ACC112 (cell line): ENCODE results near the gene DOCK3.
"Not testable (repeated sequence)": the region's sequence is repeated elsewhere in the genome, so short reads cannot be mapped to it uniquely, and the experiment has no call there.

Experiments used
- H2AFZ ChIP-seq: fragments of 200-600 bp; sonication (generic); one replicate; pipeline ENCODE4 v1.6.0; 2017; ENCODE audit warnings: antibody characterized with exemption, low read length; ENCODE audit not compliant: unreplicated experiment
- H3K27ac ChIP-seq: fragments of 200-600 bp; sonication (generic); 2 replicates; pipeline ENCODE4 v1.5.1; 2014; ENCODE audit warnings: low read depth, mild to moderate bottlenecking, antibody characterized with exemption, low read length, moderate library complexity
- H3K27me3 ChIP-seq: fragments of 200-600 bp; sonication (generic); 2 replicates; pipeline ENCODE4 v1.6.1; 2014; ENCODE audit warnings: mild to moderate bottlenecking, antibody characterized with exemption, low read length, moderate library complexity, mixed read lengths; ENCODE audit not compliant: insufficient read depth
- H3K36me3 ChIP-seq: fragments of 200-600 bp; sonication (generic); 2 replicates; pipeline ENCODE4 v1.6.1; 2016; ENCODE audit warnings: mild to moderate bottlenecking, antibody characterized with exemption, low read length, moderate library complexity, mixed read lengths; ENCODE audit not compliant: insufficient read depth
- H3K4me1 ChIP-seq: fragments of 200-600 bp; sonication (generic); one replicate; pipeline ENCODE4 v1.6.1; 2016; ENCODE audit warnings: low read length, mixed read lengths; ENCODE audit not compliant: insufficient read depth, unreplicated experiment, control insufficient read depth
- H3K4me3 ChIP-seq: fragments of 200-600 bp; sonication (generic); 2 replicates; pipeline ENCODE4 v1.5.1; 2014; ENCODE audit warnings: mild to moderate bottlenecking, low read depth, low read length
- H3K79me2 ChIP-seq: fragments of 200-600 bp; sonication (generic); one replicate; pipeline ENCODE4 v1.6.0; 2016; ENCODE audit warnings: low read length; ENCODE audit not compliant: control insufficient read depth, unreplicated experiment, insufficient read depth

Gene DOCK3

DNA sequence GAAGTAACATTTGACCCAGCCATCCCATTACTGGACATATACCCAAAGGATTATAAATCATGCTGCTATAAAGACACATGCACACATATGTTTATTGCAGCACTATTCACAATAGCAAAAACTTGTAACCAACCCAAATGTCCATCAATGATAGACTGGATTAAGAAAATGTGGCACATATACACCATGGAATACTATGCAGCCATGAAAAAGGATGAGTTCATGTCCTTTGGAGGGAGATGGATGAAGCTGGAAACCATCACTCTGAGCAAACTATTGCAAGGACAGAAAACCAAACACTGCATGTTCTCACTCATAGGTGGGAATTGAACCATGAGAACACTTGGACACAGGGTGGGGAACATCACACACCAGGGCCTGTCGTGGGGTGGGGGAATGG, 208.0 kb downstream of the DOCK3 start:
- H2AFZ ChIP-seq, H3K4me1 ChIP-seq, H3K27me3 ChIP-seq, H3K79me2 ChIP-seq, H3K27ac ChIP-seq, H3K36me3 ChIP-seq, H3K4me3 ChIP-seq: not testable (repeated sequence)

GRCh38 chr3:50883755-50884154, 209.0 kb downstream of the DOCK3 start:
- H3K27ac ChIP-seq = no peak overlapping the region
- no peaks in the 10 kb centered on the region for H3K36me3 ChIP-seq
- no peak overlapping the region for H2AFZ ChIP-seq
- no peaks in the 10 kb centered on the region for H3K79me2 ChIP-seq
- H3K4me3 ChIP-seq = no peak overlapping the region
- no peaks in the 10 kb centered on the region; the same call in 1 of the 2 replicates for H3K27me3 ChIP-seq
- no peaks in the 10 kb centered on the region for H3K4me1 ChIP-seq

DNA sequence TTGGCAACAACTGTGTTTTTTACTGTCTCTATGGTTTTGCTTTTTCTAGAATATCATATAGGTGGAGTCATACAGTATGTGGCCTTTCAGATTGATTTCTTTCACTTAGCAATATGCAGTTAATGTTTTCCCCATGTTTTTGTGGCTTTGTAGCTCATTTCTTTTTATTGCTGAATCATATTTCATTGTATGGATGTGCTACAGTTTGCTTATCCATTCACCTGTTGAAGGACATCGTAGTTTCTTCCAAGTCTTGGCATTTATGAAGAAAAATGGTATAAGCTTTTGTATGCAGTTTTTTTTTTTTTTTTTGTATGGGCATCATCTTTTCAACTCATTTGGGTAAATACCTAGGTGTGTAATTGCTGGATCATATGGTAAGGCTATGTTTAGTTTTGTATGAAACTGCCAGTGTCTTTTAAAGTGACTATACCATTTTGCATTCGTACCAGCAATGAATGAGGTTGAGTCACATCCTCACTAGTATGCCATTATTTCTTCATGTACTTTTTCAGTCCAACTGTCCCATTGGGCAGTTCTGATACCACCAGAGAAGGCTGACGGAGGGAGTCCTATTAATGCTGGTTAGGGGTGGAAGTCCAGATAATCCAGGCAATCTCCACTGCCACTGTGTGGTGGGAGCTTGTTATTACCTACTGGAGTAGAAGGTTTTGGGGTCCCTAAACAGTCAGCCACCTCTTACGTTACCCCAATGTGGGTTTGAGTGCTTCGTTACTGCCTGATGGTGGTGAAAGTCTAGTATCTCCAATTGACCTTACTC, 210.5 kb downstream of the DOCK3 start:
- no peaks in the 10 kb centered on the region; the same call in 1 of the 2 replicates for H3K27me3 ChIP-seq
- no peaks in the 10 kb centered on the region for H3K4me1 ChIP-seq
- H3K4me3 ChIP-seq = no peak overlapping the region

GRCh38 chr3:50890688-50891344, 216.1 kb downstream of the DOCK3 start:
- Histone ChIP-seq H3K36me3 (no peaks in the 10 kb centered on the region), H3K79me2 (no peaks in the 10 kb centered on the region), H3K4me1 (no peaks in the 10 kb centered on the region), H3K4me3 (no peak overlapping the region), H3K27me3 (peaks cover 22% of the 10 kb centered on the region), H2AFZ (no peak overlapping the region), H3K27ac (no peak overlapping the region)

More for the DNA sequence above, 210.5 kb downstream of the DOCK3 start:
- Histone ChIP-seq H3K36me3 (no peaks in the 10 kb centered on the region), H2AFZ (no peak overlapping the region), H3K79me2 (no peaks in the 10 kb centered on the region), H3K27ac (no peak overlapping the region)

- H3K79me2 ChIP-seq, H3K27ac ChIP-seq, H3K36me3 ChIP-seq, H3K27me3 ChIP-seq, H2AFZ ChIP-seq, H3K4me3 ChIP-seq, H3K4me1 ChIP-seq: not testable (repeated sequence)
Observed at GRCh38 chr3:50901097-50901496, 226.4 kb downstream of the DOCK3 start.

GRCh38 chr3:50912746-50913145, 238.0 kb downstream of the DOCK3 start:
- Histone ChIP-seq H3K27me3 (0 out of 2 replicates have a peak, but pooled peaks cover 3% of the 10 kb centered on the region), H3K4me3 (no peak overlapping the region), H3K27ac (no peak overlapping the region), H2AFZ (no peak overlapping the region), H3K4me1 (no peaks in the 10 kb centered on the region), H3K79me2 (no peaks in the 10 kb centered on the region), H3K36me3 (no peaks in the 10 kb centered on the region)

DNA sequence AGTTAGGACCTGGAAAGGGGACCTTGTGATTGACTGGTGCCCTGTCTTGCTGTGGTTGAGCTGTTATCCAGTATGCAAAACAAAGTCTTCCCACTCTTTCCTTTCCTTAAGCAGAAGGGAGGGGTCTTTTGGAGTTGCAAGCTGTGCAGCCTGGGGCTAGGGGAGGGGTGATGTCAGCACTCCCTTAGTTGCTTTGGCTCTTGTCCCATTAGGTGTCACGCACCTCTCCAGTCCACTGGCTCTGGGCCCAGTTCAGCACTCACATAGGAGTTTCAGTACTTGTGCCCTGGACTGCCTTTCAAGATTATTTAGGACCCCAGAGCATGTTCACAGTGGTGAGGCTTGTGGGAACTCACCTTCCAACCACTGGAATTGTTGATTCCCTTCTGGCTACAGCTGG, 238.5 kb downstream of the DOCK3 start:
- H3K4me3 ChIP-seq = no peak overlapping the region
- H3K79me2 ChIP-seq = no peaks in the 10 kb centered on the region
- H3K4me1 ChIP-seq = no peaks in the 10 kb centered on the region
- H3K36me3 ChIP-seq = no peaks in the 10 kb centered on the region
- no peak overlapping the region for H3K27ac ChIP-seq
- H3K27me3 ChIP-seq = 0 out of 2 replicates have a peak, but pooled peaks cover 3% of the 10 kb centered on the region
- no peak overlapping the region for H2AFZ ChIP-seq

DNA sequence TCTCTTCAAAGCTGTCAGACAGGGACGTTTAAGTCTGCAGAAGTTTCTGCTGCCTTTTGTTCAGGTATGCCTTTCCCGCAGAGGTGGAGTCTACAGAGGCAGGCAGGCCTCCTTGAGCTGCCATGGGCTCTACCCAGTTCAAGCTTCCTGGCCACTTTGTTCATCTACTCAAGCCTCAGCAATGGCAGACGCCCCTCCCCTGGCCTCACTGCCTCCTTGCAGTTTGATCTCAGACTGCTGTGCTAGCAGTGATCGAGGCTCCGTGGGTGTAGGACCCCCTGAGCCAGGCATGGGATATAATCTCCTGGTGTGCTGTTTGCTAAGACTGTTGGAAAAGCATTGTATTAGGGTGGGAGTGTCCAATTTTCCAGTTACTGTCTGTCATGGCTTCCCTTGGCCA, 247.3 kb downstream of the DOCK3 start:
- not testable (repeated sequence) for H3K36me3 ChIP-seq

DNA sequence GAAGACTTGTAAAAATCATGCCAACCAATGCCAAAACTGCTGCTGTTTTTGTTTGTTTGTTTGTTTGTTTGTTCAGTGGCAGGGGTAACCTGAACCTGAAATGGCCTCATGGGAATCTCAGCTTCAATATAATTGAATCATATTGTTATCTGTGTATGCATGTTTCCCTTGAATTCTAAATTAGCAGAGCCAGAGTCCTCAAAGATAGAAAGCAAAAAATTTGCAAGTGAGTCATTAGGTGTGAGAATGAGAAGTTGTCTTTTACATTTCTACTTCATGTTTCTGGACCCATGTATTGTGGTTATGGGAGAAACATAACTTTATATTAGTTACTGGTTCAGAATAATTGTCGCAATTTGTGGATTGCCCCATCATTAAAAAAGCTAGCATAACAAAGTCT, 249.2 kb downstream of the DOCK3 start:
- Histone ChIP-seq H2AFZ (no peak overlapping the region), H3K79me2 (no peaks in the 10 kb centered on the region), H3K27me3 (peaks cover 3% of the 10 kb centered on the region), H3K4me1 (no peaks in the 10 kb centered on the region), H3K4me3 (no peak overlapping the region), H3K27ac (no peak overlapping the region), H3K36me3 (no peaks in the 10 kb centered on the region)

More for the DNA sequence above, 247.3 kb downstream of the DOCK3 start:
- H3K27me3 ChIP-seq, H3K4me1 ChIP-seq, H2AFZ ChIP-seq, H3K4me3 ChIP-seq, H3K79me2 ChIP-seq, H3K27ac ChIP-seq: not testable (repeated sequence)

DNA sequence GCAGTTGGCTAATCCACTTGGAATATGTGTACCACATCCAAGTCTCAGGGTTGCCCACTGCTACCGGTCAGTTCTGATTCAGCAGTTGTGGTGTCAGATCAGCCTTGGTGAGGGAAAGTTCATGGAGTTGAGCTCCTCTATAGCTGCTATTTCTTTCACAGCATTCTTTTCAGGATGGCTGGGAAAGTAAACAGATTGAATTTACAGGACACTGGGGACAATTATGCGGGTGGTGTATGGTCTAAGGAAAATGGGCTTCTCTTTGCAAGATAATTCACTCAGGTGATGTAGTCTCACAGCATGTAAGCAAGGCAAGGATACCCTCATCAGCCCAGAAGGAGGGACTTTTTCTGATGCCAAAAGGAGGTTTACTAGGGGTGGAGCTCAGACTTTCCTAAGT, 249.9 kb downstream of the DOCK3 start:
- no peaks in the 10 kb centered on the region for H3K79me2 ChIP-seq
- peaks cover 9% of the 10 kb centered on the region for H3K27me3 ChIP-seq
- H3K4me1 ChIP-seq = no peaks in the 10 kb centered on the region
- no peak overlapping the region for H3K4me3 ChIP-seq
- no peak overlapping the region for H2AFZ ChIP-seq
- H3K27ac ChIP-seq = no peak overlapping the region
- no peaks in the 10 kb centered on the region for H3K36me3 ChIP-seq

- no peak overlapping the region for H3K27ac ChIP-seq
- no peak overlapping the region for H2AFZ ChIP-seq
- H3K4me1 ChIP-seq = no peaks in the 10 kb centered on the region
- H3K36me3 ChIP-seq = no peaks in the 10 kb centered on the region
- peaks cover 26% of the 10 kb centered on the region for H3K27me3 ChIP-seq
- no peak overlapping the region for H3K4me3 ChIP-seq
- no peaks in the 10 kb centered on the region for H3K79me2 ChIP-seq
Observed at GRCh38 chr3:50926868-50927267, 252.1 kb downstream of the DOCK3 start.
